HEK293 (cell line): ENCODE measurements around the gene FBXL13.

Experiments
- CTCF ChIA-PET: fragments of 350-600 bp; formaldehyde crosslinking; extraction: SDS; loops from one replicate; lab custom pipeline; 2021; ENCODE audit warnings: antibody characterized with exemption; lab: Yijun Ruan, JAX
- POLR2A ChIA-PET: fragments of 300-600 bp; formaldehyde crosslinking; extraction: SDS; loops from one replicate; lab custom pipeline; 2020; ENCODE audit warnings: antibody characterized with exemption, inconsistent platforms; lab: Yijun Ruan, JAX
- H3K27ac ChIP-seq: fragments of 200-500 bp; sonication (Bioruptor generic); 2 replicates; pipeline ENCODE4 v1.5.1; 2014; ENCODE audit warnings: low read depth, low read length, control low read depth, inconsistent platforms; ENCODE audit errors: extremely low read depth
- H3K36me3 ChIP-seq, 2 experiments: fragments of 200-500 bp in 1 of 2; sonication (Bioruptor generic) in 1 of 2; 1 replicate in 1 of 2; 2 replicates in 1 of 2; pipeline ENCODE4 v1.5.1; 2014 to 2017; ENCODE audit warnings: inconsistent platforms in 2 of 2, low read length in 2 of 2; ENCODE audit not compliant: control insufficient read depth in 2 of 2, insufficient read depth in 1 of 2
- H3K4me1 ChIP-seq: fragments of 200-500 bp; sonication (Bioruptor generic); 2 replicates; pipeline ENCODE4 v1.5.1; 2014; ENCODE audit warnings: mild to moderate bottlenecking, low read length, inconsistent platforms; ENCODE audit not compliant: control insufficient read depth, insufficient read depth
- H3K4me3 ChIP-seq: 2 replicates; pipeline ENCODE4 v1.5.1; 2011; ENCODE audit warnings: low read depth, mild to moderate bottlenecking, control low read depth, low read length, moderate library complexity
- H3K9me3 ChIP-seq: fragments of 200-500 bp; sonication (Bioruptor generic); 2 replicates; pipeline ENCODE4 v1.5.1; 2014; ENCODE audit warnings: low read depth, low read length, inconsistent platforms; ENCODE audit not compliant: control insufficient read depth, insufficient read depth
- BCL11A ChIP-seq: fragments of 450-650 bp; formaldehyde crosslinking; IDR thresholded peaks from 2 replicates; pipeline ENCODE4 v1.5.1; 2016; ENCODE audit warnings: low read depth, missing biosample characterization, missing genetic modification characterization
- GLIS1 ChIP-seq: fragments of 450-650 bp; formaldehyde crosslinking; IDR thresholded peaks from 2 replicates; pipeline ENCODE4 v1.5.1; 2016; ENCODE audit warnings: missing biosample characterization, missing genetic modification characterization
- HOXC10 ChIP-seq: sonication (generic); formaldehyde crosslinking; IDR thresholded peaks from 2 replicates; pipeline ENCODE4 v1.8.1; 2023; ENCODE audit warnings: mild to moderate bottlenecking, missing genetic modification reagents
- KLF16 ChIP-seq: fragments of 450-650 bp; formaldehyde crosslinking; IDR thresholded peaks from 2 replicates; pipeline ENCODE4 v1.5.1; 2017; ENCODE audit warnings: missing biosample characterization, missing genetic modification characterization
- KLF8 ChIP-seq: fragments of 450-650 bp; formaldehyde crosslinking; IDR thresholded peaks from 2 replicates; pipeline ENCODE4 v1.5.1; 2016; ENCODE audit warnings: missing biosample characterization, missing genetic modification characterization
- ZFP37 ChIP-seq: fragments of 450-650 bp; formaldehyde crosslinking; IDR thresholded peaks from 2 replicates; pipeline ENCODE4 v1.5.1; 2016; ENCODE audit warnings: missing biosample characterization, missing genetic modification characterization
- ZNF10 ChIP-seq: fragments of 450-650 bp; formaldehyde crosslinking; IDR thresholded peaks from 2 replicates; pipeline ENCODE4 v1.5.1; 2017; ENCODE audit warnings: missing biosample characterization, missing genetic modification characterization
- ZNF157 ChIP-seq: fragments of 450-650 bp; formaldehyde crosslinking; IDR thresholded peaks from 2 replicates; pipeline ENCODE4 v1.5.1; 2016; ENCODE audit warnings: missing biosample characterization, missing genetic modification characterization
- ZNF174 ChIP-seq: fragments of 450-650 bp; formaldehyde crosslinking; IDR thresholded peaks from 2 replicates; pipeline ENCODE4 v1.5.0; 2017; ENCODE audit warnings: missing biosample characterization, mild to moderate bottlenecking, missing genetic modification characterization
- ZNF223 ChIP-seq: fragments of 450-650 bp; formaldehyde crosslinking; IDR thresholded peaks from 2 replicates; pipeline ENCODE4 v1.5.1; 2016; ENCODE audit warnings: missing biosample characterization, missing genetic modification characterization
- ZNF354C ChIP-seq: fragments of 450-650 bp; formaldehyde crosslinking; IDR thresholded peaks from 2 replicates; pipeline ENCODE4 v1.5.1; 2016; ENCODE audit warnings: missing biosample characterization, missing genetic modification characterization, low read depth, borderline replicate concordance
- ZNF654 ChIP-seq: fragments of 450-650 bp; formaldehyde crosslinking; IDR thresholded peaks from 2 replicates; pipeline ENCODE4 v1.5.1; 2016; ENCODE audit warnings: low read depth, missing biosample characterization, missing genetic modification characterization
- ZNF677 ChIP-seq: fragments of 450-650 bp; IDR thresholded peaks from 2 replicates; pipeline ENCODE4 v1.5.0; 2018; ENCODE audit warnings: missing biosample characterization, mild to moderate bottlenecking, missing genetic modification characterization, moderate library complexity
- ZNF76 ChIP-seq: fragments of 450-650 bp; formaldehyde crosslinking; IDR thresholded peaks from 2 replicates; pipeline ENCODE4; 2016; ENCODE audit warnings: low read depth, missing biosample characterization, missing genetic modification characterization, borderline replicate concordance
- ZNF830 ChIP-seq: fragments of 450-650 bp; IDR thresholded peaks from 2 replicates; pipeline ENCODE4 v1.5.0; 2018; ENCODE audit warnings: missing biosample characterization, missing genetic modification characterization, low read depth, mild to moderate bottlenecking, moderate library complexity
- ZSCAN23 ChIP-seq: fragments of 450-650 bp; formaldehyde crosslinking; IDR thresholded peaks from 2 replicates; pipeline ENCODE4 v1.5.1; 2016; ENCODE audit warnings: missing biosample characterization, missing genetic modification characterization
- TF ChIP-seq, protein P1 (sequence below): fragments of 450-650 bp; formaldehyde crosslinking; IDR thresholded peaks from 2 replicates; pipeline ENCODE4 v1.5.1; 2017; ENCODE audit warnings: missing biosample characterization, missing genetic modification characterization
- TF ChIP-seq, protein P2 (sequence below): fragments of 450-650 bp; formaldehyde crosslinking; IDR thresholded peaks from 2 replicates; pipeline ENCODE4 v1.5.1; 2016; ENCODE audit warnings: missing biosample characterization, missing genetic modification characterization
- TF ChIP-seq, protein P3 (sequence below): fragments of 450-650 bp; formaldehyde crosslinking; IDR thresholded peaks from 2 replicates; pipeline ENCODE4 v1.5.1; 2016; ENCODE audit warnings: missing biosample characterization, missing genetic modification characterization, borderline replicate concordance

Gene FBXL13

DNA sequence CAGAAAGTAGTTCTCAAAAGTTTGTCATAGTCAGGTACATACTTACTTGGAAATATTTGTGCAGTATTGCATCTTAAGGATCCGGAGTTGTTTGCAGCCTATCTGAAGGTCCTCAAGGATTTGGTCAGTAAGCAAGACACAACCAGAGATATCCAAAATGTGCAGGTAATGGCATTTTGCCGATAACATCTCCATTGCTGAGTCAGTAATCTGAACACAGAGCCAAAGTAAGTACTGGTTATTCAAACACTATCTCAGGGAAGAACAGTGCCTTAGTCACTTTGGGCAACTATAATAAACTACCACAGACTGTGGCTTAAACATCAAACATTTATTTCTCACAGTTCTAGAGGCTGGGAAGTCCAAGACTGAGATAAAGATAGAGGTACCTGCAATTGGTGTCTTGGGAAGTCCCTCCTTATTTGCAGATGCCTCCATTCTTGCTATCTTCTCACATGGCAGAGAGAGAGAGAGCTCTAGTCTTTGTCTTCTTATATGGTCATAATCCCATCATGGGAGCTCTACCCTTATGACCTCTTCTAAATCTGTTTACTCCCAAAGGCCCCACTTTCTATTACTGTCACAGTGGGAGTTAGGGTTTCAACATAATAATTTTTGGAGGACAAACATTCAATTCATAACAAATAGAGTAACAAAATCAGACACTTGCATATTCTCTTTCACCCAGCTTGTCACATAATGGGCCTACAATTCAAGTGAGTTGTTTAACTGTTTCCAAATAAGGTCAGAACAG, 252.4 kb downstream of the FBXL13 start:
- no peaks in the 10 kb centered on the region for H3K9me3 ChIP-seq
- no peak overlapping the region for H3K4me3 ChIP-seq
- ChIA-PET POLR2A (no interaction called here), CTCF (interaction anchor here (0.6 kb wide), 2 partner anchors 11 to 105 kb away, joined by 3 read pairs; no protein-coding TSS in a partner anchor)
- H3K4me1 ChIP-seq, result no peaks in the 10 kb centered on the region
- peaks cover 0 to 3% of the 10 kb centered on the region in 2 experiments; a peak in 2 of 3 replicates for H3K36me3 ChIP-seq
- H3K27ac ChIP-seq, result no peak overlapping the region
- no peak for TF ChIP-seq BCL11A (tag by site-specific recombination)
- TF ChIP-seq ZNF174 (tag by site-specific recombination), result no peak
- TF ChIP-seq, protein P1, sequence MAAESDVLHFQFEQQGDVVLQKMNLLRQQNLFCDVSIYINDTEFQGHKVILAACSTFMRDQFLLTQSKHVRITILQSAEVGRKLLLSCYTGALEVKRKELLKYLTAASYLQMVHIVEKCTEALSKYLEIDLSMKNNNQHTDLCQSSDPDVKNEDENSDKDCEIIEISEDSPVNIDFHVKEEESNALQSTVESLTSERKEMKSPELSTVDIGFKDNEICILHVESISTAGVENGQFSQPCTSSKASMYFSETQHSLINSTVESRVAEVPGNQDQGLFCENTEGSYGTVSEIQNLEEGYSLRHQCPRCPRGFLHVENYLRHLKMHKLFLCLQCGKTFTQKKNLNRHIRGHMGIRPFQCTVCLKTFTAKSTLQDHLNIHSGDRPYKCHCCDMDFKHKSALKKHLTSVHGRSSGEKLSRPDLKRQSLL (tag by site-specific recombination), result no peak
- TF ChIP-seq, protein P2, sequence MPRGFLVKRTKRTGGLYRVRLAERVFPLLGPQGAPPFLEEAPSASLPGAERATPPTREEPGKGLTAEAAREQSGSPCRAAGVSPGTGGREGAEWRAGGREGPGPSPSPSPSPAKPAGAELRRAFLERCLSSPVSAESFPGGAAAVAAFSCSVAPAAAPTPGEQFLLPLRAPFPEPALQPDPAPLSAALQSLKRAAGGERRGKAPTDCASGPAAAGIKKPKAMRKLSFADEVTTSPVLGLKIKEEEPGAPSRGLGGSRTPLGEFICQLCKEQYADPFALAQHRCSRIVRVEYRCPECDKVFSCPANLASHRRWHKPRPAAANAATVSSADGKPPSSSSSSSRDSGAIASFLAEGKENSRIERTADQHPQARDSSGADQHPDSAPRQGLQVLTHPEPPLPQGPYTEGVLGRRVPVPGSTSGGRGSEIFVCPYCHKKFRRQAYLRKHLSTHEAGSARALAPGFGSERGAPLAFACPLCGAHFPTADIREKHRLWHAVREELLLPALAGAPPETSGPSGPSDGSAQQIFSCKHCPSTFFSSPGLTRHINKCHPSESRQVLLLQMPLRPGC (tag by site-specific recombination), result no peak
- TF ChIP-seq ZNF654, result no peak
- no peak for TF ChIP-seq ZNF76 (tag by site-specific recombination)
- TF ChIP-seq ZNF223, result no peak
- TF ChIP-seq ZSCAN23, result no peak
- no peak for TF ChIP-seq ZNF10 (tag by site-specific recombination)
- TF ChIP-seq HOXC10 (CRISPR knock-in tag), result no peak
- TF ChIP-seq ZNF677 (tag by site-specific recombination), result no peak
- no peak for TF ChIP-seq ZFP37 (tag by site-specific recombination)

DNA sequence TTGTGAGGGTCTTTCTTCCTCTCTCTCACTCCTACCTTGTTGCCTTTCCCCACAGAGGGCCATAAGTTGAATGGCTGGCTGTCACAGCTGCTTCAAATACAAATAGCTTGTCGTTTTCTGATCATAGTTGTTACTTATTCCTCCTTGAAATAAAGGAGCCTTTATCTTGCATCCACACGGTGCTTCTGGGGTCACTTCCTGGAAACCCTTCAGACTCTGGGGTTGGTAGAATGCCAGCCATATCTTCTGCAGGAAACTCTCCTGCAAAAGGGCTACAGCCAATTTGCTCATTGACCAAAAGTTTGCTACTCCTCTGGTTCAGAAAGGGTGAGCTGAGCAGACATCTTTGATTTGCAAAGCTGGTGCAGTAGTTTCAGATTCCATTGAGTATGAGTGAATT, 255.4 kb downstream of the FBXL13 start:
- no peak for TF ChIP-seq ZNF354C (tag by site-specific recombination)
- Histone ChIP-seq H3K27ac (no peak overlapping the region), H3K4me3 (no peak overlapping the region), H3K9me3 (no peaks in the 10 kb centered on the region), H3K36me3 (no peaks in the 10 kb centered on the region), H3K4me1 (no peaks in the 10 kb centered on the region)
- ChIA-PET CTCF (no interaction called here), POLR2A (no interaction called here)

DNA sequence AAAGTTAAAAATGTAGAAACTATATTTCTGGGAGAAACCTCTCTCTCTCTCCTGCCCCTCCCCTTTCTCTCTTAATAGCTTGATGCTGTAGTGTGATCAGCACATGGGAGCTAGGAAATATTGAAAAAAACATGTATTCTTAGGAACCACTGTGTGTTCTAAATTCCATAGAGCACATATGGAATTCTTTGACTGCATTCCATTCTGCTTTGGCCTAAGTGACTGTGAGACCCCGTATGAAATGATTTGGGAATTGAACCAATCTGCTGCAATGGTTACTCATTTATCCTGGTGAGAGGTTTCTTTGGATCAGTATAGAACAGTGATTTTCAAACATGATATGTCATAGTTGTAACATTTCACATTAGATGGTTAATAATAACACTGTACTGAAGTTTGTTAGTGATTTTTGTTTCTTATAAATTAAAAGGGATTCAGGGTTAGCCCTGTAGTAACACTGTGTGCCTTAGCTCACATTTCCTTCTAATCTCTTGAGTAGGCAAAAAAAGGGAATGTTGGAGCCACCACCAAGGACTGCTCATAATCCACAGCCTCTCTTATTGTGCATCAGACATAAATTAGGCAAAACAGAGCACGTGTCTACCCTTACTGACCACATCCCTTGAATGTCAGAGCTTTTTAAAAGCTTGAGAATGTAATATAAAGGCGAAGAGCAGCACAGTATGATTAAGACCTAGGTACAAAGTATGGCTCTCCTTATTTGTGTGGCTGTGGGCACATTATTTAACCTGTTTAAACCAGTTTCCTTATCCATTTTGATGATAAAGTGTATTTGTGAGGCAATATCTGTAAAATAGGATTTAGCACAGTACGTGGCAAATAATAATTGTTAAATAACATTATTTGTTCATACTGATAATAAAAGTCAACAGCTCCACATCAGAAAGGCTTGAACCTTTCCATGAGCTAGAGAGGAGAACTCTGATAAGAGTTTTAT, 256.7 kb downstream of the FBXL13 start:
- TF ChIP-seq ZNF157, result no peak
- no peak for TF ChIP-seq KLF16
- no peak for TF ChIP-seq ZNF830
- TF ChIP-seq GLIS1 (tag by site-specific recombination), result no peak
- TF ChIP-seq KLF8 (tag by site-specific recombination), result no peak
- TF ChIP-seq, protein P3, sequence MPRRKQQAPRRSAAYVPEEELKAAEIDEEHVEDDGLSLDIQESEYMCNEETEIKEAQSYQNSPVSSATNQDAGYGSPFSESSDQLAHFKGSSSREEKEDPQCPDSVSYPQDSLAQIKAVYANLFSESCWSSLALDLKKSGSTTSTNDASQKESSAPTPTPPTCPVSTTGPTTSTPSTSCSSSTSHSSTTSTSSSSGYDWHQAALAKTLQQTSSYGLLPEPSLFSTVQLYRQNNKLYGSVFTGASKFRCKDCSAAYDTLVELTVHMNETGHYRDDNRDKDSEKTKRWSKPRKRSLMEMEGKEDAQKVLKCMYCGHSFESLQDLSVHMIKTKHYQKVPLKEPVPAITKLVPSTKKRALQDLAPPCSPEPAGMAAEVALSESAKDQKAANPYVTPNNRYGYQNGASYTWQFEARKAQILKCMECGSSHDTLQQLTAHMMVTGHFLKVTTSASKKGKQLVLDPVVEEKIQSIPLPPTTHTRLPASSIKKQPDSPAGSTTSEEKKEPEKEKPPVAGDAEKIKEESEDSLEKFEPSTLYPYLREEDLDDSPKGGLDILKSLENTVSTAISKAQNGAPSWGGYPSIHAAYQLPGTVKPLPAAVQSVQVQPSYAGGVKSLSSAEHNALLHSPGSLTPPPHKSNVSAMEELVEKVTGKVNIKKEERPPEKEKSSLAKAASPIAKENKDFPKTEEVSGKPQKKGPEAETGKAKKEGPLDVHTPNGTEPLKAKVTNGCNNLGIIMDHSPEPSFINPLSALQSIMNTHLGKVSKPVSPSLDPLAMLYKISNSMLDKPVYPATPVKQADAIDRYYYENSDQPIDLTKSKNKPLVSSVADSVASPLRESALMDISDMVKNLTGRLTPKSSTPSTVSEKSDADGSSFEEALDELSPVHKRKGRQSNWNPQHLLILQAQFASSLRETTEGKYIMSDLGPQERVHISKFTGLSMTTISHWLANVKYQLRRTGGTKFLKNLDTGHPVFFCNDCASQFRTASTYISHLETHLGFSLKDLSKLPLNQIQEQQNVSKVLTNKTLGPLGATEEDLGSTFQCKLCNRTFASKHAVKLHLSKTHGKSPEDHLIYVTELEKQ (tag by site-specific recombination), result no peak
- H3K4me1 ChIP-seq, result no peaks in the 10 kb centered on the region
- POLR2A ChIA-PET, result no interaction called here
- no peak overlapping the region for H3K4me3 ChIP-seq
- CTCF ChIA-PET, result interaction anchor here (0.7 kb wide), 1 partner anchor 272 kb away, joined by 3 read pairs; no protein-coding TSS in a partner anchor
- H3K27ac ChIP-seq, result no peak overlapping the region
- no peaks in the 10 kb centered on the region for H3K9me3 ChIP-seq
- no peaks in the 10 kb centered on the region for H3K36me3 ChIP-seq
